Activated effector memory CD4-positive, alpha-beta T cell treated with Interleukin-2 at 50 U/mL for 16 hours (primary cell): ENCODE data around the gene PRR36.

Source experiments
- DNase-seq: peaks from one replicate; pipeline ENCODE4 v3.0.0-alpha.2; 2020

PRR36 gene

DNA sequence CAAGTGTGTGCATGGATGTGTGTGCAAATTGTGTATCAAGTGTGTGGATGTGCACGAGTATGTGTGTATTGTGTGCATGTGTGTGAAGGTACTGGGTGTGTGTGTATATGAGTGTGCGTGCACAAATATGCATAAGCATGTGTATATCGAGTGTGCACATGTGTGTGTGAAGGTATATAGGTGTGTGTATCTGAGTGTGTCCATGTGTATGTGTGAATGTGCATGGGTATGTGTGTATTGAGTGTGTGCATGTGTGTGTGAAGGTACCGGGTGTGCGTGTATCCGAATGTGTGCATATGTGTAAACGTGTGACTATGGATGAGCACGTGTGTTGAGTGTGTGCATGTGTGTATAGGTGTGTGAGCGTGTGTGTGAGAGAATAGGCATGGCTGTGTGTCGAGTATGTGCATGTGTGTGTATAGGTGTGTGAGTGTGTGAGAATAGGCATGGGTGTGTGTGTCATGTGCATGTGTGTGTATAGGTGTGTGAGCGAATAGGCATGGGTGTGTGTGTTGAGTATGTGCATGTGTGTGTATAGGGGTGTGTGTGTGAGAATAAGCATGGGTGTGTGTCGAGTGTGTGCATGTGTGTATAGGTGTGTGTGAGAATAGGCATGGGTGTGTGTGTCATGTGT, 31.4 kb downstream of the PRR36 start:
- DNase-seq = no peak

DNA sequence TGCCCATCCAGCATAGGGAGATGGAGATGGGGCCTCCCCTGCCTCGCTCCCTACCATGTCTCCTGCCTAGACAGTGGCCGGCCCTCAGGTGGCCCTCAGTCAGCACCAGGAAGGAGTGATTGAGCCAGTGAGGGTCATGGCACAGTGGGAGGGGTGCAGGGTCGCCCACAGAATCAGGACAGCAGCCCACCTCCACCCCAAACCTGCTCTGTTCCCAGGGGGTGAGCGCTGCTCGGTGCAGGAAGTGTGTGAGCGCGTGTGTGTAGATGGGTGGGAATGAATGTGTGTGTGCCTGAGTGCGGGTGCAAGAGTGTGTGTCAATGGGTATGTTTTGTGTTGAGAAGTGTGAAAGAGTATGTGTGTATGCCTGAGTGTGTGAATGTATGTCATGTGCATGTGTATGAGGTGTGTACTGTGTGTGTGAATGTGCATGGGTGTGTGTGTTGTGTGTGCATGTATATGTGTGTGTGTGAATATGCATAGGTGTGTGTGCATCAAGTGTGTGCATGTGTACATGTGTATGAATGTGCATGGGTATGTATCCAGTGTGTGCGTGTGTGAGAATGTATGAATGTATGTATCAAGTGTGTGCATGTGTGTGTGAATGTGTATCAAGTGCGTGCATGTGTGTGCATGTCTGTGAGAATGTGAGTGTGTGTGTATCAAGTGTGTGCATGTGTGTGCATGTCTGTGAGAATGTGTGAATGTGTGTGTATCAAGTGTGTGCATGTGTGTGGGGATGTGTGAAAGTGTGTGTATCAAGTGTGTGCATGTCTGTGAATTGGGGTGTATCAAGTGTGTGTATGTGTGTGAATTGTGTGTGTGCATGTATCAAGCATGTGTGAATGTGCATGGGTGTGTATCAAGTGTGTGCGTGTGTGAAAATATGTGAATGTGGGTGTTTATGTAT, 32.2 kb downstream of the PRR36 start:
- DNase-seq = no peak

DNA sequence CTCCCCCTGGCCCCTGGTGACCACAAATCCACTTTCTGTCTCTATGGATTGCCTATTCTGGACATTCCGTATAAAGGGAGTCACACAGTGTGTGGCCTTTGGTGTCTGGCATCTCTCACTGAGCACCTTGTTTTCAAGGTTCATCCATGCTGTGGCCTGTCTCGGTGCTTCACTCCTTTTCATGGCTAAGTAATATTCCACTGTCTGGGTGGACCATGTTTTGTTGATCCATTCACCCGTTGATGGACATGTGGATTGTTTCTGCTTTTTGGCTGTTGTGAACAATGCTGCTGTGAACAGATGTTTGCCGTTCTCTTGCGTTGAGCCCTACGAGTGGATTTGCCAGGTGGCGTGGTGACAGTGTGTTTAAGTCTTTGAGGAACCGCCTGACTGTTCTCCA, 33.6 kb downstream of the PRR36 start:
- DNase-seq = no peak

DNA sequence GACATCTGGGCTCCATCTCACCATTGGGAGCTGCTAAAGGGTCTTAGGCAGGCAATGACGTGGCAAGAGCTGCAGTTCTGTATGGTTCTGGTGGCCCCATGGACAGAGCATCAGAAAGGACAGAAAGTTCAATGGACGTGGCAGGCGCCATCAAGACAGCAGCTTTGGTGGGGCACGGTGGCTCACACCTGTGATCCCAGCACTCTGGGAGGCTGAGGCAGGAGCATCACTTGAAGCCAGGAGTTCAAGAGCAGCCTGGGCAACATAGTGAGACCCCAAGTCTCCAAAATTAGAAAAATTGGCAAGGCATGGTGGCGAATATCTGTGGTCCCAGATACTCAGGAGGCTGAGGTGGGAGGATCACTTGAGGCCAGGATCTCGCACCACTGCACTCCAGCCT, 34.7 kb downstream of the PRR36 start:
- DNase-seq = no peak

DNA sequence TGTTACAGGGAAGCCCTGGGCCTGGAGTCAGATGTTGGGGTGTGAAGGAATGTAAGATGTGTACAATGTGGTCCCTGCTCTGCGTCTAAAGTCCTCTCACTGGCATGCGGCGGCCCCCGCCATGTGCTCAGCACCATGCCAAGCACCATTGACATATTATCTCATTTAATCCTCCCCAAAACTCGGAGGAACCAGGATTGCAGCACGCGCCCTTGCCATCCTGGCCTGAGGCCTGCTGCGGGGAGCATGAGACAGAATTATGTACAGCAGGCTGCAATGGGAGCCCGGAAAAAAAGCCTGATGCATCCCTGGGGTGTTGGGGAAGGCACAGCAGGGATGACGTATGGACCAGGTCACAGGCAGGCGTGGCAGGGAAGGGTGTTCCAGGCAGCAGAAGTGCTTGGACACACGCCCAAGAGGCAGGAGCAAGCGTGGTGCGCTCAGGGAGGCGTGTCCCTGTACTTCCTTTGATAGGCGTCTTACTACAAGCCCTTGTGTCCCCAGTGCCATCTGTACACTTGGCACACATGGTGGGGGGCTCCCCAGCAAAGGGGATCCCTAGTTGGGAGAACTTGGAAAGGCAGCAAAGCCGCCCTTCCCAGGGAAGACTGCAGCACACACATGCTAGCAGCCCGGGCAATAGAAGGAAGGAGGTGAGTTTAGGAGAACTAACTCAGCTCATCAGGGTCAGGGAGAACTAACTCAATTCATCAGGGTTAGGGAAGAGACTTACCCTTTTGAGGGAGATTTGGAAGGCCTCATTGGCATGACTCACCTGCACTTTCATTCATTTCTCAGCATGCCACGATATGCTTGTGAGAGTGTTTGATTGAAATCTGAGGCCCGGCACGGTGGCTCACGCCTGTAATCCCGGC, 40.7 kb downstream of the PRR36 start:
- DNase-seq = no peak

DNA sequence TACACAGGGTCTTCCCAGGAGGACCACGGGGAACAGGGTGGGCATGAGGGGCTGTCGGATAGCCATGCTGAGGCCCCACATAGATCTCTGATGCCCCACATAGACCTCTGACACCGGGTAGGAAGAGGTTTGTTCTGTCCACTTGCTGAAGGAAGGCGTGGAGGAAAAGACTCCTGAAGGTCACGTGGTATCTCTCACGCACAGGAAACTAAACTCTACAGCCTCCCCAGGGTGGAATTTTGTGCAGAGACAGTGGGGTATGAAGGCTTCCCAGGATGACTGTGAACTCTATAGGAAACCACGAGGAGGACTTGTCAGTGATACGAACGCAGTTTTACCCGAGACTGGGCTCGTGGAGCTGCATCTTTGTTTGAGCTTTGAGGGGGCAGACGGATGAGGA, 41.4 kb downstream of the PRR36 start:
- no peak for DNase-seq

DNA sequence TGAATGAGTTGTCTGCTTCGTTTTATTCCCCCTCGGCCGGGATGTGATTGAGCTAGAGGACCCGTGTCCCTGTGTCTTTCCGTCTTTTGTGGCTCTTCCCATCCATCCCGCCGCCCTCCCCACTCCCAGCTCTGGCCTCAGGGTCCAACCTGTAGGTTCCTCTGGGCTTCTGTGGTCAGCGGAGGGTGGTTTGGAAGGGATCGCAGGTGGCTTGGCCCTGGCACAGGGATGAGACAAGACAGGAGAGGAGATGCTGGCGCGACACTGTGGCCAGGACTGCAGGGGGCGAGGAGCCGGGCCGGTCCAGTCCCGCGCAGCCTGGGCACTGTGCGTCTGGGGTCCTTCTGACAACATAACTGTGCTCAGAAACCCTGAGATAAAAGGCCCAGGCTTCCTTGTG, 42.2 kb downstream of the PRR36 start:
- DNase-seq = no peak

DNA sequence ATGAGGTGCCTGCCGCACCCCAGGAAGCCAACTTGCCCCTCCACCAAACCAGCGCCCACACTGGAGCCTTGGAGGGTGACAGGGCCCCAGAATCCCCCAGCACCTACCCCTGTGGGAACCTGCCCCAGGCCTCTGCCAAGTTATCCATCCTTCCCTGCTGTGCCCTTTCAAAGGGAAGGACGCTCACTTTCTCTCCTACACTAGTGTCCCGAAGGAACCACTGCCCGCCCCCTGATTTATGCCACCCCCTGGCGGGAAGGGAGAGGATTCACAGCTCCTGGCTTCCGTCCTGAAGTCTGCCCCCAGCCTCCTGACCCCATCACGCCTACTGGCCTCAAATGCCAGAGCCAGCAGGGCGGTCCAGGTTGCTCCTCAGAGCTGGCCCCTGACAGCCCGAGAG, 42.7 kb downstream of the PRR36 start:
- no peak for DNase-seq

DNA sequence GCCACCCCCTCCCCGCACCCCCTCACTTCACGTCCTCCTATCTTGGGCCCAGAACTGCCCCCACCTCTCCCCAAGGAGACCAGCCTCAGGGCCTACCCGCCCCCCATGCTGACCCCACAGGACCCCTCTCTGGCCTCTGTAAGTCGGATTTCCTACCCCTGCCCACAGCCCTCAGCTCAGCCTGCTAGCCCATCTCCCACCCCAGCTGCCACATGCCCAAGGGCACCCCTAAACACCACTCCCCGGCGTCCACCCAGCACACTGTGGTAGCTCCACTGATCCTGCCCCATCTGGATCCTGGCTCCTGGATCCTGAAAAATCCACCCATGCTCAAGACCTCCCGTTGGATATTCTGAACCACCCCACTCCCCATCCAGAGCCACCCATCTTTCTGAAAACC, 43.4 kb downstream of the PRR36 start:
- no peak for DNase-seq

DNA sequence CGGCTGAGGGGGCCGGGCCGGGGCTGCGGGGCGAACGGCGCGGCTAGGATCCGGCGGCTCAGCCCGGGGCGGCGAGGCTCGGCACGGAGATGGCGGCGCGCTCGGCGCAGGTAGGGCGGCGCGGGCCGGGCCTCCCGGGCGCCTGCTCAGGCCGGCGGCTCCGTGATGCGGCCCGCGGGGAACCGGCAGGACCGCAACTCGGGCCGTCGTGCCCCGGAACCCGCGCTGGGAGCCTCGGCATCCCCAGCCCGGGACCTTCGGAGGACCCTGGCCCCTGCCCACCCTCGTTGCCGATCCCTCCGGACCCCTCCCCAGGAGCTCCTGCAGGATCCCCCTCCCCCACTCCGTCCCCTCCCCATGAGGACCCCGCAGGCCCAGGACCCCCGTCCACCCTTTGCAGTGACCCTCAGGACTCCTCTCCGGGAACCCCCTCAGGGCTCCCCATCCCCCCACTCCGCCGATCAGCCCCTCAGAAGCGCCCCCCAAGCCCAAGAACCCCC, 43.9 kb downstream of the PRR36 start:
- DNase-seq = no peak

DNA sequence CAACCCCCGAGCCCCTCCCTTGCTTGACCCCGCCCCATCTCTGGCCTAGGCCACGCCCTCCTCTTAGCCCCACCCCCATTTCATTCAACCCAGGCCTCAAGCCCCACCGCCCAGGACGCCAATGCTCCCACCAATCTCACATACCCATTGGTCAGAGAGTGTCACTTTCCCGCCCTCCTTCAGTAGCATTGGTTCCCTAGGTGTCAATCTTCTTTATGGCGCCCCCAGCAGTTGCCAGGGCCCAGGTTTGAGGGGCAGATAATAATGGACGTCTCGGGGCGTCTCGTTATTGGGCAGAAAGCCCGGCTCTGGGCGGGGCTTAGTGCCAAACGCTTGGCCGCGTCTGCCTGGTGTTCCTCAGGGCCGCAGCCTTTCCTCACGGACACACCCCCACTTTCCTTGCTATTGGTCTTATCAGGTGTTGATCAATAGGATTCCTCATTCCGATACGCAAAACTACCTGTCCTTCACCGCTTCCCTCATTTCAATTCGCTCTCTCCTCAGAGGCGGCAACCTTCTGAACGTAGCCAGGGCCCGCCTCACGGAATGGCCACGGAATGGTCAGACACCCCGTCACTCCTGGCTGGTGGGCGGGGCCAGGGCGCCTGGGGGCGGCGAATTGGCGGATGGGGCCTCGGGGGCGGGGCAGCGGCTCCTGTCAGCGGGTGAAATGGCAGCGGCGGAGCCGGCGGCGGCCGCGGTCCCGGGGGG, 44.5 kb downstream of the PRR36 start, which contains the start of gene EVI5L:
TSS of gene EVI5L (plus strand) at position 658 of the 711 bp plus-strand sequence. CDS start 16,325 bp downstream, outside the sequence.
- DNase-seq = peak; percentile 100

DNA sequence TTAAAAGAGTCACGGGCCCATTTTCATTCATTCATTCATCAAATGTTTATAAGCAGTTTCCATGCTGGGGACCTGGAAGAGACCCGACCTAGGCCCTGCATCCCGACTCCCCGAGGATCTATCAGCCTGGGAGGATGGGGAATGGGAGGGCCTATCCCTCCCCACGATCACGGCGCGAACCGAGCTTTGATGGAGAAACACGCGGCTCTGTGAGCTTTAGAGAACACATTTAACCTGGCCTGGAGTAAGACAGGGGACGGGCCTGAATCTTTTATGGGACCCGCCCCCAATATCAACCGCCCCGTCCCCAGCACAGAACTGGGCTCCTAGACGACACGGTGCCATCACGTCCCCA, 45.0 kb downstream of the PRR36 start:
- DNase-seq = no peak

DNA sequence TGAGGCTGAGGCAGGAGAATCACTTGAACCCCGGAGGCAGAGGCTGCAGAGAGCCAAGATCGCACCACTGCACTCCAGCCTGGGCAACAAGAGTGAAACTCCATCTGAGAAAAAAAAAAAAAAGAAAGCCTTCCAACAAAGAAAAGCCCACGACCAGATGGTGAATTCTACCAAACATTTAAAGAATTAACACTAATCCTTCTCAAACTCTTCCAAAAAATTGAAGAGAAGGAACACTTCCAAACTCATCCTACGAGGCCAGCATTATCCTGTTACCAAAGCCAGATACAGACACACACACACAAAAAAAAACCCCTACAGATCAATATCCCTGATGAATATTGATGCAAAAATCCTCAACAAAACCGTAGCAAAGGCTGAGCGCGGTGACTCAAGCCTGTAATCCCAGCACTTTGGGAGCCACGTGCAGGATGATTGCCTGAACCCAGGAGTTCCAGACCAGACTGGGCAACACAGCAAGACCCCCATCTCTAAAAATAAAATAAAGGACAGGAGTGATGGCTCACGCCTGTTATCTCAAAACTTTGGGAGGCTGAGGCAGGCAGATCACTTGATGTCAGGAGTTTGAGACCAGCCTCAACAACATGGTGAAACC, 50.4 kb downstream of the PRR36 start:
- DNase-seq = no peak

DNA sequence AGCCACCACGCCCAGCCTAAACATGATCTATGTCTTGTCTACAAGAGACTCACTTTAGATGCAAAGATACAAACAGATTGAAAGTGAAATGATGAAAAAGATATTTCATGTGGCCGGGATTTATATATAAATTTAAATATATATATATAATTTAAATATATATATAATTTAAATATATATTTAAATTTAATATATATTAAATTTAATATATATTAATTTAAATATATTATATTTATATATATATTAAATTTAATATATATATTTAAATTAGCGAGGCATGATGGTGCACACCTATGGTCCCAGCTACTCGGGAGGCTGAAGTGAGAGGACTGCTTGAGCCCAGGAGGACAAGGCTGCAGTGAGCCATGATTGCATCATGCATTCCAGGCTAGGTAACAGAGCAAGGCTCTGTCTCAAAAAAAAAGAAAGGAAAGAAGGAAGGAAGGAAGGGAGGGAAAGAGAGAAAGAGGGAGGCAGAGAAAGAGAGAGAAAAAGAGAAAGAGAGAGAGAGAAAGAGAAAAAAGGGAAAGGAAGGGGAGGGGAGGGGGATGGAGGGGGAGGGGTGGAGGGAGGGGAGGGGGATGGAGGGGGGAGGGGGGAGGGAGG, 51.2 kb downstream of the PRR36 start:
- no peak for DNase-seq

DNA sequence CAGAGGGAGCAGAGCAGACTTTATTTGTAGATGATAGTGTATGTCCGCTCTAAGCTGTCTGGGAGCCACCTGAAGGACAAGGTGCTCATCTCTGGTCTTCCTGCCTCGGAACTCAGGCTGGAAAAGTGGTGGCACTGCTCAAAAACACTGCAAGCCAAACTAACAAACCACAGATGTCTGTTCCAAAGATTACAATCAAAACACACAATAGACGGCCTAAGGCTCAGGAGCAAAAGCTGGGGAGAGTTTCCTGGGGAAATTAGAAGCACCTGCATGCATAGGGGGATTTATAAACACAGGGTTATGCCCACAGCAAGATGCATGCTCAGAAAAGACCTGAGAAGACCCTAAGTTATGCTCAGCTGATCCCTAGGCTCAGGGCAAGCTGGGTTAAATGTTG, 53.6 kb downstream of the PRR36 start:
- DNase-seq = no peak

DNA sequence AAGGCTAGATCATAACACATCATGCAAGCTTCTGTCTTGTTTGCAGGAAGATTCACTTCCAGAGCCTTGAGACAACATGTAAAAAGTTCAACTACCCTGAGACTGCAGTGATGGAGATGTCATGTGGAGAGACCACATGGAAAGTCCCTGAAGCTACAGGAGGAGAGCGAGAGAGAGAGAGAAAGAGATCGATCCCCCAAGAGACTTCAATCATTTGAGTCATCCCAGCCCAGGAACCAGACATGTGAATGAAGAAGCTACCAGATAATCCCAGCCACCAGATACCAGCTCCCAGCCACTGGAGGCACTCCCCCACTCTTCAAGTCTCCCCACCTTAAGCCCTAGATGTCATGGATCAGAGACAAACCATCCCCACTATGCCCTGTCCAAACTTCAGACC, 54.9 kb downstream of the PRR36 start:
- DNase-seq = no peak

DNA sequence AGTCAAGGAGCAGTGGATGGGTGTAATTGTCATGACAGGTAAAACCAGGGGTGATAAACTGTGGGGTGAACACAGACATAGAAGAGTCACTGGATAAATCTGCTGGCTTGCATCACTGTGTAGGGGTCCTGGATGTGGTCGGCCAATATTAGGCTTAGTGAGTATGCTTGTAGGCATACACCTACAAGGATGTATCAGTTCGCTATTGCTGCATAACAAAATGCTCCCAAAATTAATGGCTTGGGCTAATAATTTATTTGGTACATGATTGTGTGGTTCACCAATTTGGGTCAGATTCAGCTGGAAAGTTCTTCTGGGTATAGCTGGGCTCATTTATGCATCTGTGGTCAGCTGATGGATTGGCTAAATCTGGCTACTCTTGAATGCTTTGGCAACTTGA, 55.4 kb downstream of the PRR36 start:
- DNase-seq = no peak
